Stimulated activated CD4-positive, alpha-beta T cell treated with anti-CD3 and anti-CD28 coated beads, Interleukin-4, amount 100 ng/mL, for 24 hours (primary cell): Measurements from ENCODE around the gene VEGFA.

Experiments
- DNase-seq: peaks from one replicate; pipeline ENCODE4 v3.0.0-alpha.2; 2020

VEGFA gene

GRCh38 chr6:43739642-43740091 is 30.3 kb upstream of the VEGFA start:
- DNase-seq, result no peak

GRCh38 chr6:43740321-43740960 is 29.6 kb upstream of the VEGFA start:
- no peak for DNase-seq

DNA sequence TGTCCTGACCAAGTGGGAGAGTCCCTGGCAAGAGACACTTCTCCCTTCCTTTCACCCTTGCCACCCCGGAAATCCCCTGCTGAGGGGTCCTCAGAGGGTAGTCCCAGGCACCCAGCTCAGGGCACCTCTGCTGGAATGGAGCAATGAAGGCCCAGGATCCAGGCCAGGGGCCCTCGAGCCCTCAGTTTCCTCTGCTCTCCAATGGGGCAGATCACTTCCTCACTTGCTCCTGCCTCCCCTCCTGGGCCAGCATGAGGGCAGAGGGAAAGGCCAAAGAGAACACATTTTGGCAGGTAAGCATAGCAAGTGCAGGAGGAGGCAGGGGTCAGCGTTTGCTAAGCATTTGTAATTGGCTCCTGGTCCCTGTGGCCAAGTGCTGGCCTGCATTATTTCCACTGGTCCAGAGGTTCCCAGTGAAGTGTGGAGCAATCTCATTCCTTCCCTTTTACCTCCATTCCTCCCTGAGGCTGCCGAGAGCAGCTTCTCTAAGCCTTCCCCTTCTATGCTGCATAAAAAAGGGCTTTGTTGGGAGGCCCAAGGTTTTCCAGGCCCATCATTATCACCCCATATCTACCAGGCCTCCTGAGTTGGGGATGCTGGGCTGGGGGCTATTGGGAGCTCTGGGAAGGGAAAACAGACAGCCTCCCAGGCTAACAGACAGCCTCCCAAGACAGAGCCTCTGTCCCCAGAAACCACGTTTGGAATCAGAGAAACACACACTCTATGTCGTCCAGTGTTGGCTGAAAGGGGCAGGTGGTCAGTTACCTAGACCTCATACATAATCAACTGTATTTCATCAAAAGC is 28.8 kb upstream of the VEGFA start:
- no peak for DNase-seq

DNA sequence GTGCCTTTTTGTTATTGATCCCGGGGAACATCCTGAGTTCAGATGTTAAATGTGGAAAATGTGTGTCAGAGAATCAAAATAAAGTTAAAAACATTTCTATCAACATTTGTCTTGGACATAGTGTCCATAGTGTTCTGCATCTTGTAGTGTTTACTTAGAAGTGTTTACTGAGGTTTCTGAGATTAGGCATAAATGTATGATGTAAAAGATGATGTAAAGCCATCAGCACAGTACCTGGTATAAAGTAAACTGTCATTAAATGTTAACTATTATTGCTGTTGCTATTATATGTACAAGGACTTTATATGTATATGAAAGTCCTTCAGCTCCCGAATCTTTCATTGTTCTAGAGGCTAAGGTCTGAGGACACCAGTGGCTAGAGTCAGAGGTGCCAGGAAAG is 28.2 kb upstream of the VEGFA start:
- no peak for DNase-seq

DNA sequence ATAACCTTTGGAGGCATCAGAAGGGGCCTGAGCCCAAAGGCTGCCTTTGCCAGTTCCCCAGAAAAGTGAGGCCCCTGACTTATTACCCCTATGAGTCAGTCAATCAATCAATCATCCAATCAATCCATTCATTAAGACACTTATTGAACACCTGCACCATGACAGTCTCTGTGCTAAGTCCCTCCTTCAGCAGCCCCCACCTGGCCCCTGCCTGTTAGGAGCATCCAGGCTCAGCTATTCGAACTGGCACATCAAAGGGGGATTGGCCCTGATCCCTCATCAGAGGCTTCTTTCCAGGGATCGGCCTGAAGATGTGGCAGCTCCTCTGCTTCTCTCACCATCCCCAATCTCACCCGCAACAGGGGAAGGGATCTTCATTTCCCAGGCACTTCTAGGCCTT is 27.7 kb upstream of the VEGFA start:
- no peak for DNase-seq

- no peak for DNase-seq
Observed at GRCh38 chr6:43742931-43743632, 26.9 kb upstream of the VEGFA start.

DNA sequence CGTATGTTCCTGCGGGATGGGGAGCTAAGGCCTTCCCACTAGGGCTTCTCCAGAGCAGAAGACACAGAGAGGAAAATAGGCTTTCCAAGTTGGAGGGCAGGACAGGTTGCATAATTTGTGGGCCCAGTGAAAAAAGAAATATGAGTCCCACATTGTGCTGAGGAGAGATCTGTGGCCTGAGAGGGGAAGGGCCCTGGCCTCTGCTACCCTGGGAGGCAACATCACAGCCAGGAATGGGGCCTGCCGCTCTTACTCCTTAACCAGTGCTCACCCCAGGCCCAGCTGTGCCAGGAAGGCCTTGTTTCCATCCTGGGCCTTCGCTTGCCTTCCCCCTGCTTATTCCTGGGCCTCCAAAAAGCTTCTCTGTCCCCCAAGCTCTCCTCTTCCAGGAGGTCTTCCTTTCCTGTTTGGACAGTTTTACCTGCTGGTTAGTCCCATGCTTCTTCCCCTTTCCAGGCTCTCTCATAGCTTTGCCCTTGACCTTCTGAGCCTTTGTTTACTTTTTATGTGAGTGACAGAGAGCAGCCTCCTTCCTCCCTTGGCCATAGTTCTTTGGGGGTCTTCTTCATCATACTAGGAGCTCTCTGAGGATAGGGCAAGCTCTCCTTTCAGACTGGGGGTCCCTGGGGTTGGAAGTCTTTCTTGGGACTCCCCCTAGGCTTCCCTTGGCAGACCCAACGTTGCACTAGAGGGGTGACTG is 26.2 kb upstream of the VEGFA start:
- no peak for DNase-seq

GRCh38 chr6:43744491-43744890 is 25.5 kb upstream of the VEGFA start:
- no peak for DNase-seq

DNA sequence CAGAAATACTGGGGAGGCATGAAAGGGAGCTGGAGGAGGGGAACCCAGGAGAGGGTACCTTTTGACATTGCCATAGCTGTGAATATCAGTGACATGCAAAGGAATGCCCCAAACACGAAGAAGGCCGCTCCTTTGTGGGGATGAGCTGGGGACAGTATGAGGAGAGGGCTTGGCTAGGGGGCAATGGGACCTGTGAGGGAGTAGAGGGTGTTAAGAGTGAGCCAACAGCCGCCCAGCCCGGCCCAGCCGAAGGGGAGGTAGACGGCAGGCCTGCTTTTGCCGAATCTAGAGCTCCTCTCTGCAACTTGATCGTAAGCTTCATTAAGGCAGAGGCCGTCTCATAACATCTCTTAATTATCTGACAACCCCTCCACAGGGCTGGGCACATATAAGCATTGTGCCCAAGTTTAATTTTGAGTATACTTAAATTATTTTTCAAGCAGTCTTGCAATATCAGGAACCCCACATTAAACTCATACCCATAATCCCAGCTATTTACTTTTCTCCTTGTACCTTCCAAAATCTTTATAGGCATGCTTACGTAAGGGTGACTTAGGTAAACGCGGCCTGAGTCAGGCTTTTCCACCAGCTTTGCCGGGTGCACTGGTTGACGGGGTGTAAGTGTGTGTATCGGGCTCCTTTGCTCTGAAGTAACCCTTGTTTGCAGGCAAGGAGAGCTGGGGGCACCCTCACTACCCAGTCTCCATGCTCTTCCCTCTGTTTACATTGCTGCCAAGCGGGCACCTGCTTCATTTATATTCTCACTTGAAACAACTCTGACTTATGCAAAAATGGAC is 24.9 kb upstream of the VEGFA start:
- no peak for DNase-seq

GRCh38 chr6:43746071-43746470 is 23.9 kb upstream of the VEGFA start:
- no peak for DNase-seq

- DNase-seq, result no peak
Observed at GRCh38 chr6:43746613-43747102, 23.4 kb upstream of the VEGFA start.

DNA sequence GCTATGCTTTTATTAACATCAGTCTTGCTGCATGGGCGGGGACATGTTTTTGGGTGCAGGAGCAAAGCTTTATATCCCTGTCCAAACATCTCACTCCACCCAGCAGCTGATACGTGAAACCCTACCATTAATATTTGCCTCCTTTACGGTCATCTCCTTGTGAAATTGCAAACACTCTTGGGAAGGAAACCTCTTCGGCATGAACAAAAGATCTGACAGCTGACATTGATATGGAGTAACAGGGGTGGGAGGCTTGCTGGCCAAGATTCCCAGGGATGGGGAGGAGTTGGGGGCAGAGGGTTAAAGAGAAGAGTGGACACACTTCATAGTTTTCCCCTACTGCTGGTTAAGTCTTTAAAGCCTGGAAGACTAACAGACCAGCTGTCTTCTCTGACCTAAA is 22.2 kb upstream of the VEGFA start:
- no peak for DNase-seq

DNA sequence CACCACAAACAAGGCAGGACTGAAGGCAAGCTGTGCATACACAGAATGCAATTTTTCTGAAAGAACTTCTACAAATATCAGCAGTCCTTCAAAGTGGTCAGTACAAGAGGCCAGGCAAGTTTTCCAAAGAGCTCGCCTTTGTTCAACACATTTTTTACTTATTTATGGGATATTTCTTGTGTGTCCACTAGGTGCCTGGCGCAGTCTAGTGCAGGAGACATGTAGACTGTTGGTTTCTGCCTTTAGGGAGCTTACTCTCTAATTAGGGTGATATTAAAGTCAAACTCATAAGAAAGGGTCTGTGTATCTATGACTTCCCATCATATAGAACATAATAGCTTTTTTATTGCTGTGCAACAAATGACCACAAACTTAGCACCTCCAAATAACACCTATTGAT is 21.2 kb upstream of the VEGFA start:
- no peak for DNase-seq

- DNase-seq, result no peak
Observed at GRCh38 chr6:43749461-43749860, 20.6 kb upstream of the VEGFA start.

DNA sequence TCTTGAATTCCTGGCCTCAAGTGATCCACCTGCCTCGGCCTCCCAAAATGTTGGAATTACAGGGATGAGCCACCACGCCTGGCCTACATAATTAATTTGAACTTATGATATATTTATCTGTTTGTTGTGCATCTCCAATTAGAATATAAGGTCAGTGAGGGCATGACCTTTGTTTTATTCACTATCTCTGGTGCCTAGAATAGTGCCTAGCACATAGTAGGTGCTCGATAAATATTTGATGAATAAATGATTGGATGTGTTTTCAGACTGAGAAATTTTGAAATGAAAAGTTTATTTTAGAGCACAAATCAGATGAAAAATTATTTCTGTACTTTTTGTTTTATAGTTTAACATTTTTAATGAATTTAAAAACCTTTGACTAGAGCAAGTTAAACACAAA is 19.4 kb upstream of the VEGFA start:
- no peak for DNase-seq

DNA sequence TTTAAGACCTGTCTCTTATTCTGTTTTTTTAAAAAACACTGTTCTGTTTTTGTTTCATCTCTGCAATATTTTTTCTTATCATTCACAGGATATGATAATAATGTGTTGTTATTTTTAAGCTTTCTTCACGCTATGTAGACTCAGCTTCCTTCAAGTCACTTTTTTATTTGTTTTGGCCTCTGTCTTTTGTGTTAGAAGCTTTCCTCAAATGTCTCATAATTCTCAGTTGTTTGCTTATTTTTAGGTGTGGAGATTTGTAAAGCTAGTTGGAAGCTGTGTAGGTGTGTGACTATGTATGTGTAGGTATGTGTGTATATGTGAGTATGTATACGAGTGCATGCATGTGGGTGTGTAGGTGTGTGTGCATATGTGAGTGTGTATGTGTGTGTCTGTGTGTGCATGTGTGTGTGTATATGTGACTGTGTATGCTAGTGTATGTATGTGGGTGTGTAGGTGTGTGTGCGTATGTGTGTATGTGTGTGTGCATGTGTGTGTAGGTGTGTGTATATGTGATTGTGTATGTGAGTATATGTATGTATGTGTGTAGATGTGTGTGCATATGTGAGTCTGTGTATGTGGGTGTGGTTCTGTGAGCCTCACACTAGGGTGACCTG is 16.3 kb upstream of the VEGFA start:
- DNase-seq, result no peak

DNA sequence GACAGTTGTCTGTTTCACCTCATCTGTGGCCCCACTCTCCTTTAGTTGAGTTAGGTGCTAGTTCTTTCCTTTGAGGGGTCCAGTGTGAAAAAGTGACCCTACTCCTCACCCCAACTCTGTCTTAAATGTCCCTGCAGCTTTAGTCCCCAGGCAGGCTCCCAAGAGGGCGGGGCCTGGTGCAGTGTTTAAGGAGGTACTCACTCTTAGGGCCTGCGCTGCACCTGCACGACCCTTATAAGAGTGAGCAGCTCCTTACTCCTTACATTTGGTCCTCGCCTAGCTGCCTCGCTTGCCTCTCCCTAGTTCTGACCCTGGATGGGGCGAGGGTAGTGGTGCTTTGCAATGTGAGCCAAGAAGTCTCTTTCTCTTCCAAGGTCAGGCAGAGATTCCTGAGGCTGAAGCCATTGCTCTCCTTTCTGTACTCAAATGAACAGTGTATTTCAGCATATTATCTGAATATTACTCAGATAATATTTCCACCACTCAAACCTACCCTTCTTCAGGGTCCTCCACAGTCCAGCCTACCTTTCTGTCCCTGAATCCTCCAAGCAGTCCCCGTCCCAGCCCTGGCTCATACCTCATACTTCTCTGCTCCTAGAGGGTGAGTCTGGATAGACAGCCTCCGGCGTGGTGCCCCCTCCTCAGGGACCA is 11.9 kb upstream of the VEGFA start:
- DNase-seq, result no peak

- DNase-seq, result no peak
Observed at GRCh38 chr6:43758617-43759050, 11.4 kb upstream of the VEGFA start.

DNA sequence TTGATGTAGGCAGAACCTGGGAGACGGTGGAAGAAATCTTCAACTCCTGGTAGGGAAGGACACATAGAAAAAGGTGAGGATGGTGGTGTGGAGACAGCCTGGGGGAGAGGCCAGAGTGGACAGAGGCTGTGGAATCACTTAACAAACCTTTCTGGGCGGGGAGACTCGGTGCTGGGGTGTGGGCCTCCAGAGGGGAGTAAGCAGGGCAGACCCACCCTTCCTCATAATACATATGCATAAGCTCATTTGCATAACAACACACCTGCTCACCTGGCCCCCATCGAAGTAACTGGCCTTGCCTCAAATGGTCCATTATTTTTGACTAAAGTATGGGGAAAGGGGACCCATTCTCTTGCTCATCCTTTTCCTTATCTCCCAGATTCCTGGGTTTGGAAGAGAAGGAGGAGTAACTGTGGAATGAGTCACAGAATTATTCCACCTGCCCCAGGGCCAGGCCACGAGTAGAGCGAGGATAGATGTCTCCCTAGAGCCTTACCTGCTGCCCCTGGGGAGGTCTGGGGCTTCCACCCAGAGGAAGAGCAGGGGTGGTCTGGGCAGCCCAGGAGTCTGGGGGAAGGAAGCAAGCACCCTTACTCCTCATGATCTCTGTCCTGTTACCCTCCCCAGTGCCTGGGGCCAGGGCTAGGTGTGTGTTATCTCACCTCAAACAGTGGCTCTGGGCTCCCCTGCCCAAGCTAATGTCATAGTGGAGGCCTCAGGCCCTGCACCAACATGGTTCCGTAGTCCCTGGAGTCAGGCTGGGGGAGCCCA is 10.7 kb upstream of the VEGFA start:
- no peak for DNase-seq

DNA sequence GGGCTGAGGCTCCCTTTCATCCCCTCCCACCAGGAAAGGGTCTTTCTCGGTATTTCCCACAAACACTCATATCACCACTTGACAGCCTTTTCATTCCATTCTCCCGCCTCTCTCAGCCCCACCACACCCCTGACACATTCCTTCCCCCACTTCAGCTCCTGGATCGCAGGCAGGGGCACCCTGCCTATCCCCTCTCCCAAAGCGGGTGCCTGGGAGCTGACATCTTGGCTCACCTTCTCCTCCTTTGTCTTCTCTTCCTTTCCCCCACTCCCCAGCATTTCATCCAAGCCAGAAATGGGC is 10.2 kb upstream of the VEGFA start:
- DNase-seq, result no peak
